Keratinocyte (primary cell): ENCODE results near the gene KDM4B.

Experiments
- CTCF ChIP-seq, 3 experiments: IDR thresholded peaks in 1 of 3; conservative IDR thresholded peaks in 1 of 3; optimal IDR thresholded peaks in 1 of 3; 2 replicates in 2 of 3; 3 replicates in 1 of 3; pipeline versions ENCODE3 to v1.5.1; 2011; ENCODE audit warnings: low read length in 3 of 3, mild to moderate bottlenecking in 3 of 3, moderate library complexity in 2 of 3, control low read depth in 1 of 3, inconsistent platforms in 1 of 3; ENCODE audit not compliant: insufficient read depth in 2 of 3; ENCODE audit errors: extremely low read depth in 1 of 3
- EZH2 ChIP-seq: IDR thresholded peaks from one replicate; pipeline ENCODE4 v1.6.1; 2012; ENCODE audit warnings: inconsistent platforms, mild to moderate bottlenecking, low read length, moderate library complexity

GRCh38 chr19:5126498-5127223 is 157.7 kb downstream of the KDM4B start:
- TF ChIP-seq CTCF (optimal IDR thresholded peaks at IDR 0.05 in 1 of 3, IDR thresholded peaks at IDR 0.05 in 1 of 3, conservative IDR thresholded peaks at IDR 0.05 in 1 of 3; ENCODE audit: extremely low read depth in 1 of 3, insufficient read depth in 2 of 3, low read length in 3 of 3) (no peak), EZH2 (no peak)
